ENCODE results near the gene ZBTB49.
A peak's percentile ranks its signal among the peaks of the same experiment; 100 is the strongest.

ZBTB49 gene

DNA sequence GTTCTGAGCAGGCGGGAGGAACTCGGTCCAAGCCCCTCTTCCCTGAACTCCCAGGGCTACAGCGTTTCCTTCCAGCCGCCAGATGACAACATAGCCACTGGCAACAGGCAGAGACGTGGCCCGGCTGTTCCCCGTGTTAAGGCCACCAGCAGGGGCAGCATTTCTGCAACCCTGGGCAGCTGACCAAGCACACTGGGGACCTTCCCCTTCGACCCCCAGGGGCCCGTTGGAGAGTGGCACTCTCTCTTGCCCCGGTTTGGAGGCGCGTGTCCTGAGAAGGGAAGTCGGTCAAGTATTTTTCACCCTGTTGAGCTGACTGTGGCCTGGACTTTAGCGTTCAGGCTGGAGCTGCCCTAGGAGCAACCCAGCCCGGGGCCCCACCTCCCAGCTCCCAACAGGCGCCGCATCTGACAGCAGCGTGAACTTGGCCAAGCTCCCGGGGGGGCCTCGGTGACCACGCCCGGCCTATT is 37.6 kb downstream of the ZBTB49 start:
- DNase-seq, result no peak

DNA sequence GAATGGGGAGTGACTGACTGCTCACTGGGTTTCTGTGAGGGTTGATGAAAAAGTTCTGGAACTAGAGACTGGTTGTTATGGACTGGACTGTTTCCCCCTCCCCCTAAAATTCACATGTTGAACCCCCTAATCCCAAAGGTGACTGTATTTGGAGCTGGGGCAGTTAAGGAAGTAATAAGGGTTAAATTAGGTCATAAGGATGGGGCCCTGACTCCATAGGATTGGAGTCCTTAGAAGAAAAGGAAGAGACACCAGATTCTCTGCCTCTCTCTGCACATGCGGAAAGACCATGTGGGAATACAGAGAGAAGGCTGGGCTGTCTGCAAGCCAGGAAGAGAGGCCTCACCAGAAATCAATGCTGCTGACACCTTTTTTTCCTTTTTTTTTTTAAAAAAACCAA is 38.2 kb downstream of the ZBTB49 start:
- DNase-seq, result no peak

DNA sequence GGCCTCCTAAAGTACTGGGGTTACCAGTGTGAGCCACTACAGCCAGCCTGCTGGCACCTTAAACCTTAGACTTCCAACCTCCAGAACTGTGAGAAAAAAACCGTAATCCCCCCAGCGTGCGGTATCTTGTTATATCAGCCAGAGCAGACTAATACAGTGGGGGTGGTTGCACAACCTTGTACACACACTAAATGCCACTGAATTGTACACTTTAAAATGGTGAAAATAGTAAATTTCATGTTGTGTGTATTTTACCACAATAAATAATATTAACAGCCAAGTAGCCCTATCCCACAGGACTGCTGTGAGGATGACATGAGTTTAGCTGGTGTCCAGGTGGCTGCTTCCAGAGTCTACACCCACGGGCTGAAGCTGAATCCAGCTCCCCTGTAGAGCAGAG is 38.8 kb downstream of the ZBTB49 start:
- DNase-seq, result no peak

DNA sequence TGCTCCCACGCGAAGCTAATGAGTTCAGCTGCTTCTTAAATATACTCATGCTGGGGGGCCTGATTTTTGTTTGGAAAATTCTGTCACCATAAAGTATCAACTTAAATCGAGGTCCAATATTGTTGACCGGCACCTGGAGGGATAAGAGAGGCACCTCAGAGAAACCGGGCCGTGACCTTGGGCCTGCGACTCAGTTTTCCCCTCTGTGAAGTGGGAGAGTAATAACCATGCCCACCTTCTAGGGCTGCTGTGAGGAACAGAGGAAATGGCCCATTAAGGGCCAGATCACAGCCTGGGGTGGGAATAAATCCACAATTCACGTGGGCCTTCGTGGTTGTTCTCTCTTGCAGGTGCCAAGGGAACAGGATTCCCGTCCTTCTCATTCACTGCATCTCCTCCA is 39.4 kb downstream of the ZBTB49 start:
- no peak for DNase-seq

DNA sequence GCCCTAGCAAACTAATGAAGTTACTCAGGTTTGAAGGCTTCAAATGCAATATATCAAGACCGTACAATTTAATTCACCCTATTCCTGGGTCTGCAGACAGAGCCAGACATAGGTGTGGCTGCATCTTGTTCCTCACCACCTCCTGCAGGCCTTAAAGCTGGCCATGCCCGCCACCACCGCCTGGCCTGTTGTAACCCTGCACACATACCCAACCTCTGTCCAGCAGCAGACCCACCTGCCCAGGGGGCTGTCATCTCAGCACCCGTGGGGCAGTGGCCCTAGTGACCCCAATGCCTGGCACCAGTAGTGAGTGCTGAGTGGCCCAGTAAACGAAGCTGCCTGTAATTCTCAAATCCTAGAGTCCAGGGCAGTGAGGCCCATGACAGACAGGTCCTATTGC is 40.7 kb downstream of the ZBTB49 start:
- no peak for DNase-seq

DNA sequence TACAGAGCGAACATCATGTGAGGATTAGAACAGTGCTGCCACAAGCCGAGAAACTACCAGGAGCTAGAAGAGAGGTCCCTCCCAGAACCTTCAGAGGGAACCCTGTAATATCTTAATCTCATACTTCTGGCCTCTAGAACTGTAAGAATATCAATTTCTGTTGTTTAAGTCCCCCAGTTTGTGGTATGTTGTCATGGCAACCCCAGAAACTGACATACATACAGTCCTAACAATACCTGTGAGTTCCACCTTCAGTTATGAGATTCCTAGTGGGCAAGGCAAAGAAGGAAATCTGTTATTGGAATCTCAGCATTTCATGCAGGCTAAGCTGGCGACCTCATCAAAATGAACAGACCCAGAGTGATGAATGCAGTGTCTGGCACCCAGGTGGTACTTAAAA is 42.5 kb downstream of the ZBTB49 start:
- DNase-seq, result no peak

DNA sequence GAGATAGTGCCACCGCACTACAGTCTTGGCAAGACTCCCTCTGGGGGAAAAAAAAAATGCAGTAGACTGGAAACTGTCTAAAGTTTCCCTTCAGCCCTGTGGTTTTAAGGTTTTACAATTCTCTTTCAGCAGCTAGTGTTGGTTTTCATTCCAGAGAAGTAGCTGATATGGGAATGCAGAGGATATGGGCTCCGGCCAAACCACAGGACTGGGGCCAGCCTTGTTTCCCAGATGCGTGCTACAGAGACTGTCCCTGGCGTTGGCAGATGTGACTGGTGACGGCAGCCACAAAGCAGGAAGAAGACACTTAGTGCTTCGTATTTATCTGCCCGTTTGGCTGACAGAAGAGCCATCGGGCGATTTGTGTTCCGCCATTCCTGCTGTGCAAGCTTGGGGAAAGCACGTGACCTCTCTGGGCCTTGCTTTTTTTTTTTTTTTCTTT is 43.2 kb downstream of the ZBTB49 start:
- DNase-seq, result no peak

DNA sequence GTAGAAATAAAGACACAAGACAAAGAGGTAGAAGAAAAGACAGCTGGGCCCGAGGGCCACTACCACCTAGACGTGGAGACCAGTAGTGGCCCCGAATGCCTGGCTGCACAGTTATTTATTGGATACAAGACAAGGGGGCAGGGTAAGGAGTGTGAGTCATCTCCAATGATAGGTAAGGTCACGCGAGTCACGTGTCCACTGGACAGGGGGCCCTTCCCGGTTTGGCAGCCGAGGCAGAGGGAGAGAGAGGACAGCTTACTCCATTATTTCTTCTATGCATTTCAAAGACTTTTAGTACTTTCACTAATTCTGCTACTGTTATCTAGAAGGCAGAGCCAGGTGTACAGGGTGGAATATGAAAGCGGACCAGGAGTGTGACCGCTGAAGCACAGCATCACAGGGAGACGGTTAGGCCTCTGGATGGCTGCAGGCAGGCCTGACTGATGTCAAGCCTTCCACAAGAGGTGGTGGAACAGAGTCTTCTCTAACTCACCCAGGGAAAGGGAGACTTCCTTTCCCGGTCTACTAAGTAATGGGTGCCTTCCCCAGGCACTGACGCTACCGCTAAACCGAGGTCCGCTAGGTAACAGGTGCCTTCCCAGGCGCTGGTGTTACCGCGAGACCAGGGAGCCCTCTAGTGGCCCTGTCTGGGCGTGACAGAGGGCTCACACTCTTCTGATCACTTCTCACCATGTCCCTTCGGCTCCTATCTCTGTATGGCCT is 44.9 kb downstream of the ZBTB49 start:
- peak; percentile 80 for DNase-seq

DNA sequence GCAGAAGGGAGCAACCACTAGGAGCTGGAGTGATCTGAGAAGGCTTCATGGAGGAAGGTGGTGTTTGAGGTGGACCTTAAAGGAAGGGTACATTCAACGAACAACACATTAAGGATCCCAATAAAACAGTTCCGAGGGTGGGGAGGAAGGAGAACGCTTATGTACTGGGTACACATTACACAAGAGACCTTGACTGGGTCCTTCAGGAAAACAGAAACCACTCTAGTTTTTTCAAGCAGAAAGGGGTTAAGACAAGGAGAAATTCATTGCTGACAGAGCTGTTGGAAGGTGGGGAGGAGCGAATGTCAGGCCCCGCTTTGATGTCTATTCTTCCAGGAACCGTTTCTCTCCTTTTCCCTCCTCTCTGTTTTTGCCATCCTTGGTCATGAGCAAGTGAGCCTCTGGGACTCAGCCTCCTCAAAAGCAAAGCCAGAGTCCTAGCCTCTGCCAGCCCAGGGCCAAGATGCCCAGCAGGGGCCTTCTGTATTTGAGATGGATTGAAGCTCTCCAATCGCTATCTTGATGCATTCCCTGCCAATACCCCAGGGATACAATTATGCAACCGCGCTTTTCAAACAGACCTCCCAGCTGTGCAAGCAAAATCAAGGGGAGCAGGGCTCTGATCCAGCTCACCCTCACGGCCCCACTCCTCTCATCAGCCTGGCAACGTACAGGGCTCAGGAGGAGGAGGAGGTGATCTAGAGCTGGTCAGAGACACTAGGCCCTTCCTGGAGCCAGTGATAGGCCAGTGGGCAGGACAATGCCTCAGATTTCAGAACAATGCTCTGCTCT is 48.4 kb downstream of the ZBTB49 start:
- no peak for DNase-seq

DNA sequence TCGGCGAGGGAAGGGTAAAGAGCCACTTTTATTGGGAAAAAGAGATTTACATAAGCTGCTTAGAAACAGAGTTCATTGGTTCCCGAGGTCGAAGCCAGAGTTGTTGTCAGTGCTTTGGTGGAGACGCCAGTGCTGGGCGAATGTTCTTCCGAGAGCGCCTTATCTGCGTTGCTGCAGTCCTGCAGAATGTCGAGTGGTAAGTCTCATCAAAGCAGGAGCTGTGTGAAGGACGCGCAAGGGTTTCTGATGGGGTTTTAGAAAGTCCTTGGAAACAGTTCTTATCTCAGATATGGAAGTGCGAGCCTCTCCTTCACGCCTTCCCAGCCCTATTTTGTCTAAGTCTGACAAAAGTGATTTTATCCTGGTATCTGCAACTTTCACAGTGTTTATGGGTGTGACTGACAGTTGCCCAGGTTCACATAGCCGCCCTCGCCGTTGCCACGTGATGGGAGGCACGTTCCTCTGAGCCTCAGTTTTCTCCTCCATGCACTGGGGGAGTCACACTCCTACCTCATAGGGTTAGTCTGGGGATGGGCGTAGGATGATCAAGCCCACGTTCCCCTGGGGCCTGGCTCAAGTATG is 49.5 kb downstream of the ZBTB49 start:
- no peak for DNase-seq

DNA sequence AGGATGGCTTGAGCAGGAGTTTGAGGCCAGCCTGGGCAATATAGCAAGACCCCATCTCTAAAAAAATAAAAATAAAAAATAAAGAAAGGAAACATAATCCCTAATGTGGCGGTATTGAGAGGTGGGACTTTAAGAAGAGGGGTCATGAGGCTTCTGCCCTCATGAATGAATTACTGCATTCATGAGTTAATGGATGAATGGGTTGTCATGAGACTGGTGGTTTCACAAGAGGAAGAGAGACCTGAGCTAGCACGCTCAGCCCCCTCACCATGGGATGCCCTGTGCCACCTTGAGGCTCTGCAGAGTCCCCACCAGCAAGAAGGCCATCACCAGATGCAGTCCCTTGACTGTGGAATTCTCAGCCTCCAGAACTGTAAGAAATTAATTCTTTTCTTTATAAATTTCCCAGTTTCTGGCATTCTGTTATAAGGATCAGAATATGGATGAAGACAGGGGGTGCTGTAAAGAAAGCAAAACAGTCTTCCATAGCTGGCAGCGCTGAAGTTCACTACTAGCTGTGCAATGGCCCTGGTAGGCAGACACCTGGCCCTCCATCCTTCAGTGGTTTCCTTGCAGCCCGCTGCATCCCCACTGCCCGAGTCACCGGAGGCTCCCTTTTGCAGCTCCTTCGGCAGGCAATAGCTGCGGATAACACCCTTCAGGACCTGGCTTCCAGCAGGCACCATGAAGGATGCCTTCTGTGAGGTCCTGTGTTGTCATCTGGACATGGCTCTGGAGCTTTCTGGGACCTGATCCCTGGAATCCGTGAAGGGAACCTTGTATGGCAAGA is 52.0 kb downstream of the ZBTB49 start:
- DNase-seq, result no peak

DNA sequence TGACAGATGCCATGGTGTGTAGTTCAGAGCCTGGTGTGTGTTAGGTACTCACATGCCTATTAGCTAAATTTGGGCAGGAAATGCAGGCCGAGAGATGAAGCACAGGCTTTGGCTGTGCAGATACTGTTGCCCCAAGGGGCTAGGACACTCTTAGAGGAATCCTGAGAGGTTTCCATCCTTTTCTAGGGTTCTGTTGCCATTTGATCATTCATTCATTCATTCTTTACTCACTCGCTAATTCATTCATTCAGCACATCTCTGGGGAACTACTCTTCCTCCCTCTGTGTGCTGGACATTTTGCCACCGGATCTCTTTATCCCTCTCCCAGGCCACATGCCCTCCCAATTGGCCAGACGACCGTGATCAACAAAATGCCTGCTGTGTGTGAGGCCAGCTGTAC is 53.0 kb downstream of the ZBTB49 start:
- DNase-seq, result no peak

DNA sequence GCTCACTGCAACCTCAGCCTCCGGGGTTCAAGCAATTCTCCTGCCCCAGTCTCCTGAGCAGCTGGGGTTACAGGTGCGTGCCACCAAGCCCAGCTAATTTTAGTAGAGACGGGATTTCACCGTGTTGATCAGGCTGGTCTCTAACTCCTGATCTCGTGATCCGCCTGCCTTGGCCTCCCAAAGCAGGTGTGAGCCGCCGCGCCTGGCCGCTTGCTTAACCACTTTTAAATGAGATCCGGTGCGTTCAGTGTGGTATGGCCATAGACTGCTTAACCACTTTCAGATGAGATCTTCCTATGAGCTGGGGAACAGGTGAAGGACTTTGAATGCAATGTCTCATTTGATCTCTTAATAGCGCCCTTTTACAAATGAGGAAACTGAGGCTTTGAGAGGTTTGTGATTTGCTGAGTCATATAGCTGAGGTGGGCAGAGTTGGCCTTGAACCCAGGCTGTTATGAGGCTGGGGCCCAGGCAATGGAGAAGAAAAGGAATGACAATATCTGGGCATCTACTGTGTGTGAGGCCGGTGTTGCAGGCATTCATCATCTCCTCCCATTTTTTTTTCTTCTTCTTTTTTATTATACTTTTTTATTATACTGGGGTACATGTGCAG is 55.0 kb downstream of the ZBTB49 start:
- no peak for DNase-seq

DNA sequence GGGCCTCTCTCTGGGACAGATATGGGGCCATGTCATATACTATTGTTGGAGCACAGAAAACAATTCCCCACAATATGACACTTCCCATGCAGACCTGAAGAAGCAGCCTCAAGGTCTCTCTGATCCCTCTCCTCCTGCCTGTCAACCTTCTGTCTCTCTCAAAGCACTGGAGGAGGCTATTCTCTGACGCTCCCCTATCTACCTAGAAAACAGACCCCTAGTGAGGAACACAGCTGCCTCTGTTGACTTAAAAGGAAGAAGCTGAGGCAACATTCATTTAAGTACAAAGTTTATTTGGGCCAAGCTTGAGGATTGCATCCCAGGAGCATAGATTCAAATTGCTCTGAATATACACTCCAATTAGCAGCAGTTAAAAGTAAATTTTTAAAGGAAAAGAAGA is 57.5 kb downstream of the ZBTB49 start:
- no peak for DNase-seq

DNA sequence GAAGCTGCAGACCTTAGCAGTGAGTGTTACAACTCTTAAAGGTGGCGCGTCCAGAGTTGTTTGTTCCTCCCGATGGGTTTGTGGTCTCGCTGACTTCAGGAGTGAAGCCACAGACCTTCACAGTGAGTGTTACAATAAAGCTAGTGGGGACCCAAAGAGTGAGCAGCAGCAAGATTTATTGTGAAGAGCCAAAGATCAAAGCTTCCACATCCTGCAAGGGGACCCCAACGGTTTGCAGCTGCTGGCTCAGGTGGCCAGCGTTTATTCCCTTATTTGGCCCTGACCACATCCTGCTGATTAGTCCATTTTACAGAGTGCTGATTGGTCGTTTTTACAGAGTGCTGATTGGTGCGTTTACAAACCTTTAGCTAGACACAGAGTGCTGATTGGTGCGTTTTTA is 58.5 kb downstream of the ZBTB49 start:
- DNase-seq, result peak; percentile 62

DNA sequence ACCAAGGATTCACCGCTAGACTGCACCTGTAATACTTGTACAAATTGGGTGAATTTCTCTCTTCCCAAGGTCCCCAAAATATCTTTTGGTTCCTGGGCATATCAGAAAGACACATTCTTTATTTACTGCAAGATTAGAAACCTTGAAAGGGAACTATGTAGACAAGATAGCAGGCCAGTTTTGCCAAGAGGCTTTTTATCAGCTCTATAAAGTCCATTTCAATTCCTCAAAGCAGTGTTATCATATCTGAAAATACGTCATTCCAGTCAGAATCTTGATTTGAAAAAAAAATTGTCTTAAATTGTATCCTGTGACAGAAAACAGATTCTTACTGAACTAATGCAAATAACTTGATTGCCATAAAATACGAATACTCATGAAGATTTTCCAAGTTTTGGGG is 59.8 kb downstream of the ZBTB49 start:
- no peak for DNase-seq

DNA sequence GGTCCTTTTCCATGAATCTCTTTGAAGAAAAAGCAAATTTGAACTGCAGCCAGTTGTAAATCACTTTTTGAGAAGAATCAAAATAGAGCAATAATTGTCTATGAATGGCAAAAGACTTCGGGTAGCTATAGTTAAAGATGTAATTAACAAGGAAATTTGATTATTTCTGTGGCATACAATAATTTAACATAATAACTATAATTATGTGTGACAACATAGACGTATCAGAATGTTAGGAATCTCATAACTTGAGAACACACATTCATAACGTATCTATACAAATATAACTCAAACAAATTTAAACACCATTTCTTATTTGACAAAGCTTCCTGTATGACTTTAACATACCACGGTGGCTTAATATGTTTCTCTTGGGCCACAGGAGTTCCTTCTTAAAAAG is 60.9 kb downstream of the ZBTB49 start:
- DNase-seq, result no peak

DNA sequence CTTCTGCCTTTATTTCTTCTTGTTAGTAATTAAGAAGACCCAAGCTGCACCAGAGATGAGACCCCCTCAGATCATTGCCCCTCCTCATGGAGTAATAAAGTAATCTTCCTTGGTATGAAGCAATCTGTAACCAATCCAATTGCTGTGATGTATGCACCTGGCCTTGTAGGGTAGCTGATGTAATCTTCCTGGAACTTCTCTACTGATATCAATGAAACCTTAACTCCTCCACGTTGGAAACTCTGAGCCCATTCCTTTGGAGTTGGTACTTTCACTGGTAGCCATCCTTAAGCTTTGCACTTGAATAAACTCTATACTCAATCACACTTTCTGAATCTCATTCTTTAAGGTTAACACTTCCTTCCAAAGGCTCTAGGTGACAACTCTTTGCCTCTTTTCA is 65.3 kb downstream of the ZBTB49 start:
- DNase-seq, result no peak

DNA sequence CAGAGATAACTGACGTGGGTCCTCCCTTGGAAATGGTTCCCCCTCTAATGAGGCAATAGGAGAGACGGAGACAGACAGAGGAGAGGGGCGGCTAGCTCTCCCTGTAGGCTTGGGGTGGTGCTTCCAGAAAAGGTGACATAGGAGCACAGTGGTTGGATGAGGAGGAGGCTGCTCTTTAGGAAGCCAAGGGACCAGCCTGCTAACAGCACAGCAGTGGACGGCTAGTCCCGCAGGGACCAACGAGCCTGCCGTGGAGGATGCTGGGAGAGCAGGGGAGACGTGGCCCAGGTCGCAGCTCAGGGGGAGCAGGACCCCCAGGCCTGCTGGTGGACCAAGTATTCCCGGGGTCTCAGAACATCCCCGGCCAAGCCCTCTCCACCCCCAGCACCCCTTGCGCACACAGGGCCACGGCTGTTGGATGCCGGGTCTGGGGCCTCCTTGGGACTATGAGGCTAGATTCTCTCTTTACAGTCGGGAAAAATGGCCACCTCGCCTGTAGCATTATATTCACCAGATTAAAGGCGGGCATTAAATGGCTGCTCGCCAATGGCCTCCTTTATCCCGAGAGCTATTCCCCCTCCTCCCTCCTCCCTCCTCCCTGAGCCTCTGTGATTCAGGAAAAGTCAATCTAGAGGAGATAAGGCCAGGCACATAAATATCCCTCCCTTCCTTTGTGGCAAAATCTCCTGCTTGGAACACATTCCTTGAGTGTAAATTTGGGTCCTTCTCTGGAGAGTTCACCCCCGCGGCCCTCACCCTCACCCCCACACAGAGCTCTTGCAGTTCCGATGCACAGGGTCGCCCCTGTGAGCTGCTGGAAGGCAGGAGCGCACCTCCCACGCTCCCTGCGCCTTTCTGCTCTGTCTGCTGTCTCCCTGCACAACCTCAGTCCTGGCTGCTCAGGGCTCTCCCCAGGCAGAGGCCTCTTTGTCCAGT is 66.3 kb downstream of the ZBTB49 start:
- no peak for DNase-seq

DNA sequence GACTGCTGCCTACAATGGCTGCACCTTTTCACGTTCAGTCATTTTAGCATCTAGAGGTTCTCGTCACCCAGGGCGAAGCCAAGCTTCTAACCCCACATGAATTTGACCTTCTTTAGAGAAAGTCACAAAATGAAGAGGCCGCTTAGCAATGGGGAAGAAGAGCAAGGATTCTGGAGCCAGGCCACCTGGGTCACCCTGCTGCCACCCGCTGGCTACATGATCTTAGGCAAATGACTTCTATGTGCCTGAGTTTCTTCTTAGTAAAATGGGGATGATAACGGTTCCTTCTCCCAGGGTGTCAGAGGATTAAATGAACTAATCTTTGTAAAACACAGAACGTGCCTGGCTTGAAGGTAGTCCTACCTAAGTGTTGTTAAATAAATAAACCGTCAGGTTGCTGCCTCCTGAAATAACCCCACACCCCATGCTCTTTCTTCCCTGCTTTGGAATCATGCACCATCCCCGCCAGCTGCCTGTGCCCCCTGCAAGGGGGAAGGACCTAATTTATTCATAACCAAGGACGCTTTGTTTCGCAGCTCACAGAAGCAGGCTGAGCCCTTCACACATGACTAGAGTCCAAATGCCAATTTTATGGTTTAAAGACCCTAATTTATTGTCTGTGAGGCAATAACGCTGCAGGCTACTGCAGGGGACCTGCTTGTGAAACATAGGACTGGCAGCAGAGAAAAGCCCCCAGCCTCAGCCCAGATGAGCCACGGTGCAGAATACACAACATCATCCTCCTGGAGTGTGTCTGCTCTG is 68.2 kb downstream of the ZBTB49 start:
- no peak for DNase-seq

DNA sequence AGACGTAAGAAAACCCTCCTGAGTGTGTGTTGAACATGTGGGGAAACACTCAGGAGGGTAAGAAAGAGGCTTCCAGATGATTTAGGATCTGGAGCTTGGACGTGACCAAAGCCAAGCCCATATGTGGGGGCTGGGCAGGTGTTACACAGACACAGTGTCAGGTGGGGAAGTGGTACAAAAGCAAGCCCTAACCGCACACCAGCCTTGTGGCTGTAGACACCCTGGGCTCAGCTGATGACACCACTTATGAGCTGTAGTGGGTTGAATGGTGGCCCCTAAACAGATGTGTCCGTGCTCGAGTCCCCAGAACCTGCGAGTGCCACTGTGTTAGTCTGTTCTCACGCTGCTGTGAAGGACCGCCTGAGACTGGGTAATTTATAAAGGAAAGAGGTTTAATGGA is 71.8 kb downstream of the ZBTB49 start:
- DNase-seq, result no peak
